Measurements from ENCODE around the gene ERC2.

Gene ERC2

GRCh38 chr3:55959471-55960080 is 508.7 kb downstream of the ERC2 start:
- no peak for DNase-seq (ENCODE audit: insufficient read length, low spot score)
- no peak for FAIRE-seq

- FAIRE-seq = no peak
- no peak for DNase-seq (ENCODE audit: insufficient read length, low spot score)
Measured at GRCh38 chr3:55958605-55959004, 509.7 kb downstream of the ERC2 start.

GRCh38 chr3:55955891-55956477 is 512.3 kb downstream of the ERC2 start:
- FAIRE-seq (no peak), DNase-seq (ENCODE audit: insufficient read length, low spot score) (no peak)

GRCh38 chr3:55951388-55951787 is 516.9 kb downstream of the ERC2 start:
- DNase-seq (ENCODE audit: insufficient read length, low spot score) (no peak), FAIRE-seq (no peak)

- no peak for FAIRE-seq
- no peak for DNase-seq (ENCODE audit: insufficient read length, low spot score)
Measured at GRCh38 chr3:55947406-55947805, 520.9 kb downstream of the ERC2 start.

- FAIRE-seq = no peak
- DNase-seq (ENCODE audit: insufficient read length, low spot score) = no peak
Measured at GRCh38 chr3:55946574-55947160, 521.6 kb downstream of the ERC2 start.

- FAIRE-seq = no peak
- no peak for DNase-seq (ENCODE audit: insufficient read length, low spot score)
Measured at GRCh38 chr3:55942868-55943267, 525.4 kb downstream of the ERC2 start.

- DNase-seq (ENCODE audit: insufficient read length, low spot score) (no peak), FAIRE-seq (no peak)
Measured at GRCh38 chr3:55939287-55939686, 529.0 kb downstream of the ERC2 start.

GRCh38 chr3:55937301-55937700 is 531.0 kb downstream of the ERC2 start:
- DNase-seq (ENCODE audit: insufficient read length, low spot score) = no peak
- FAIRE-seq = no peak

GRCh38 chr3:55936549-55937052 is 531.7 kb downstream of the ERC2 start:
- DNase-seq (ENCODE audit: insufficient read length, low spot score) = no peak
- no peak for FAIRE-seq

- FAIRE-seq (no peak), DNase-seq (ENCODE audit: insufficient read length, low spot score) (no peak)
Measured at GRCh38 chr3:55935241-55935640, 533.0 kb downstream of the ERC2 start.

- DNase-seq (ENCODE audit: insufficient read length, low spot score) (no peak), FAIRE-seq (no peak)
Measured at GRCh38 chr3:55934771-55935170, 533.5 kb downstream of the ERC2 start.

- no peak for FAIRE-seq
- no peak for DNase-seq (ENCODE audit: insufficient read length, low spot score)
Measured at GRCh38 chr3:55929154-55929869, 539.0 kb downstream of the ERC2 start.

GRCh38 chr3:55923626-55924025 is 544.6 kb downstream of the ERC2 start:
- DNase-seq (ENCODE audit: insufficient read length, low spot score) = no peak
- FAIRE-seq = no peak

- DNase-seq (ENCODE audit: insufficient read length, low spot score) (no peak), FAIRE-seq (no peak)
Measured at GRCh38 chr3:55923207-55923606, 545.1 kb downstream of the ERC2 start.

- FAIRE-seq (no peak), DNase-seq (ENCODE audit: insufficient read length, low spot score) (no peak)
Measured at GRCh38 chr3:55912880-55913279, 555.4 kb downstream of the ERC2 start.

- no peak for DNase-seq (ENCODE audit: insufficient read length, low spot score)
Measured at GRCh38 chr3:55911266-55911665, 557.0 kb downstream of the ERC2 start.

GRCh38 chr3:55910543-55910942 is 557.7 kb downstream of the ERC2 start:
- FAIRE-seq (no peak), DNase-seq (ENCODE audit: insufficient read length, low spot score) (no peak)

More at GRCh38 chr3:55911266-55911665, 557.0 kb downstream of the ERC2 start:
- FAIRE-seq = no peak

- no peak for FAIRE-seq
Measured at GRCh38 chr3:55909373-55909772, 558.9 kb downstream of the ERC2 start.

GRCh38 chr3:55907616-55908015 is 560.7 kb downstream of the ERC2 start:
- DNase-seq (ENCODE audit: insufficient read length, low spot score) = no peak
- no peak for FAIRE-seq

More at GRCh38 chr3:55909373-55909772, 558.9 kb downstream of the ERC2 start:
- no peak for DNase-seq (ENCODE audit: insufficient read length, low spot score)

GRCh38 chr3:55906896-55907295 is 561.4 kb downstream of the ERC2 start:
- DNase-seq (ENCODE audit: insufficient read length, low spot score) (no peak), FAIRE-seq (no peak)
